Left lung (tissue), 10 donors: ENCODE data around the gene ZNF581. TPM values are rescaled to one million over a fixed set of nuclear protein-coding genes. Genes with fewer than 3 reads are reported as not detected.

Experiments used
- ATAC-seq: fragments of 200-7000 bp; cut with Tn5 transposase; one replicate; pipeline ENCODE4 v1.9.1; 2020; ENCODE audit warnings: moderate library complexity
- DNase-seq, 4 donors: peaks; one replicate each; pipeline ENCODE4 v3.0.0-alpha.2; 2013 to 2020
- H3K27ac ChIP-seq, 2 donors: fragments of 200-600 bp; sonication (generic) in 1 of 2; one replicate each; pipeline versions ENCODE4 v1.5.0 to v1.8.0; 2020 to 2021
- H3K27me3 ChIP-seq, 2 donors: fragments of 200-600 bp; sonication (generic) in 1 of 2; one replicate each; pipeline versions ENCODE4 v1.5.0 to v1.8.0; 2020 to 2021
- H3K36me3 ChIP-seq, 2 donors: fragments of 200-600 bp; sonication (generic) in 1 of 2; one replicate each; pipeline versions ENCODE4 v1.5.0 to v1.8.0; 2020 to 2021
- H3K4me1 ChIP-seq, 2 donors: fragments of 200-600 bp; one replicate each; pipeline ENCODE4 v1.8.0; 2021
- H3K4me3 ChIP-seq, 2 donors: fragments of 200-600 bp; sonication (generic) in 1 of 2; one replicate each; pipeline versions ENCODE4 v1.5.0 to v1.8.0; 2020 to 2021; ENCODE audit warnings: mild to moderate bottlenecking in 1 of 2
- H3K9me3 ChIP-seq, 2 donors: fragments of 200-600 bp; sonication (generic) in 1 of 2; one replicate each; pipeline versions ENCODE4 v1.5.0 to v1.8.0; 2020 to 2021
- intact Hi-C, 2 donors: fragments of 100-400 bp; cut with DNase I; formaldehyde crosslinking; loops; one replicate each; pipeline versions ENCODE4 v1.11.2 to v1.14.2; 2022
- polyA plus RNA-seq, 6 donors: library from polyadenylated mRNA; unstranded; fragments of 120-200 nt; gene quantifications; one replicate each; pipeline ENCODE4 v1.2.1, GENCODE V29; 2013; ENCODE audit not compliant: insufficient read length in 6 of 6
- total RNA-seq, 2 donors: library from RNA; stranded (reverse); fragmentation: NEBNext Ultra II Directional; extraction: Animal tissue kit (Norgen Biotek cat#: 25700); gene quantifications; one replicate each; pipeline ENCODE4 v1.2.1, GENCODE V29; 2021
- TF ChIP-seq, protein P1 (sequence below), 2 donors: fragments of 200-600 bp; sonication (generic) in 1 of 2; IDR thresholded peaks; one replicate each; pipeline versions ENCODE4 v1.5.0 to v1.8.0; 2021; ENCODE audit warnings: antibody characterized with exemption in 2 of 2
- donor health status: DM: no; HTN: yes; CAD: no.
- donor health status: DM: no; HTN: no; CAD: no.

Gene ZNF581
- total and polyA plus RNA-seq, 8 donors = 14.5 to 32.3 (median 27.2) TPM

- H3K9me3 ChIP-seq = no peaks in the 10 kb centered on the region
- ATAC-seq (no peak), DNase-seq (no peak)
- H3K36me3 ChIP-seq = peaks cover 0 to 35% of the 10 kb centered on the region in 2 donors
- H3K4me1 ChIP-seq = peaks cover 7 to 73% of the 10 kb centered on the region in 2 donors
- peak overlapping the region; percentile 65 to 74 for H3K4me3 ChIP-seq
- intact Hi-C loops = loop anchor here in 1 of 2 donors (10.0 kb wide), 1 partner anchor 92 kb away; no protein-coding TSS in a partner anchor
- TF ChIP-seq, protein P1, sequence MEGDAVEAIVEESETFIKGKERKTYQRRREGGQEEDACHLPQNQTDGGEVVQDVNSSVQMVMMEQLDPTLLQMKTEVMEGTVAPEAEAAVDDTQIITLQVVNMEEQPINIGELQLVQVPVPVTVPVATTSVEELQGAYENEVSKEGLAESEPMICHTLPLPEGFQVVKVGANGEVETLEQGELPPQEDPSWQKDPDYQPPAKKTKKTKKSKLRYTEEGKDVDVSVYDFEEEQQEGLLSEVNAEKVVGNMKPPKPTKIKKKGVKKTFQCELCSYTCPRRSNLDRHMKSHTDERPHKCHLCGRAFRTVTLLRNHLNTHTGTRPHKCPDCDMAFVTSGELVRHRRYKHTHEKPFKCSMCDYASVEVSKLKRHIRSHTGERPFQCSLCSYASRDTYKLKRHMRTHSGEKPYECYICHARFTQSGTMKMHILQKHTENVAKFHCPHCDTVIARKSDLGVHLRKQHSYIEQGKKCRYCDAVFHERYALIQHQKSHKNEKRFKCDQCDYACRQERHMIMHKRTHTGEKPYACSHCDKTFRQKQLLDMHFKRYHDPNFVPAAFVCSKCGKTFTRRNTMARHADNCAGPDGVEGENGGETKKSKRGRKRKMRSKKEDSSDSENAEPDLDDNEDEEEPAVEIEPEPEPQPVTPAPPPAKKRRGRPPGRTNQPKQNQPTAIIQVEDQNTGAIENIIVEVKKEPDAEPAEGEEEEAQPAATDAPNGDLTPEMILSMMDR (IDR thresholded peaks at IDR 0.05) = no peak
- H3K27ac ChIP-seq = peak overlapping the region in 1 of 2 donors; percentile 95
- H3K27me3 ChIP-seq = no peaks in the 10 kb centered on the region
Observed at GRCh38 chr19:55606817-55607216, 36.6 kb upstream of the ZNF581 start.

GRCh38 chr19:55609326-55609725 is 34.1 kb upstream of the ZNF581 start:
- Histone ChIP-seq H3K27ac (no peak overlapping the region), H3K27me3 (no peaks in the 10 kb centered on the region), H3K9me3 (no peaks in the 10 kb centered on the region), H3K4me1 (peaks cover 7 to 58% of the 10 kb centered on the region in 2 donors), H3K36me3 (peaks cover 0 to 33% of the 10 kb centered on the region in 2 donors), H3K4me3 (no peak overlapping the region)
- TF ChIP-seq, protein P1 (IDR thresholded peaks at IDR 0.05) = no peak
- intact Hi-C loops = loop anchor here in 1 of 2 donors (10.0 kb wide), 1 partner anchor 95 kb away; no protein-coding TSS in a partner anchor
- ATAC-seq (no peak), DNase-seq (no peak)

GRCh38 chr19:55611300-55611982 is 32.0 kb upstream of the ZNF581 start:
- Histone ChIP-seq H3K4me1 (peaks cover 5 to 48% of the 10 kb centered on the region in 2 donors), H3K4me3 (no peak overlapping the region), H3K9me3 (no peaks in the 10 kb centered on the region), H3K36me3 (peaks cover 0 to 54% of the 10 kb centered on the region in 2 donors), H3K27ac (no peak overlapping the region), H3K27me3 (no peaks in the 10 kb centered on the region)
- intact Hi-C loops = no loop called here
- no peak for DNase-seq
- TF ChIP-seq, protein P1 (IDR thresholded peaks at IDR 0.05) = no peak
- ATAC-seq = no peak

GRCh38 chr19:55611983-55612645 is 31.3 kb upstream of the ZNF581 start:
- TF ChIP-seq, protein P1 (IDR thresholded peaks at IDR 0.05) = no peak
- ATAC-seq (no peak), DNase-seq (no peak)
- Histone ChIP-seq H3K9me3 (no peaks in the 10 kb centered on the region), H3K4me1 (peaks cover 0 to 41% of the 10 kb centered on the region in 2 donors), H3K27ac (no peak overlapping the region), H3K4me3 (no peak overlapping the region), H3K27me3 (no peaks in the 10 kb centered on the region), H3K36me3 (peaks cover 0 to 61% of the 10 kb centered on the region in 2 donors)
- intact Hi-C loops = no loop called here

- Histone ChIP-seq H3K27me3 (no peaks in the 10 kb centered on the region), H3K9me3 (no peaks in the 10 kb centered on the region), H3K4me3 (no peak overlapping the region), H3K27ac (no peak overlapping the region), H3K4me1 (peaks cover 0 to 38% of the 10 kb centered on the region in 2 donors), H3K36me3 (peaks cover 0 to 69% of the 10 kb centered on the region in 2 donors)
- intact Hi-C loops = no loop called here
- DNase-seq (no peak), ATAC-seq (no peak)
- TF ChIP-seq, protein P1 (IDR thresholded peaks at IDR 0.05) = no peak
Observed at GRCh38 chr19:55613396-55613795, 30.1 kb upstream of the ZNF581 start.
